Type B pancreatic cell (in vitro differentiated cells): ENCODE data around the gene STK17A. TPM values are rescaled to one million over a fixed set of nuclear protein-coding genes. Genes with fewer than 3 reads are reported as not detected.
"Not testable (repeated sequence)": the region's sequence is repeated elsewhere in the genome, so short reads cannot be mapped to it uniquely, and the experiment has no call there.

Experiments
- DNase-seq: peaks from one replicate; pipeline ENCODE4 v3.0.0; 2021; ENCODE audit warnings: mixed read lengths; ENCODE audit not compliant: unreplicated experiment; ENCODE audit errors: extremely low spot score
- H3K27ac Mint-ChIP-seq: 2 replicates; pipeline ENCODE4 v1.8.0; 2021; ENCODE audit warnings: mild to moderate bottlenecking, mixed read lengths
- H3K27me3 Mint-ChIP-seq: 2 replicates; pipeline ENCODE4 v1.8.0; 2021; ENCODE audit warnings: mixed read lengths
- H3K36me3 Mint-ChIP-seq: 2 replicates; pipeline ENCODE4 v1.8.0; 2021; ENCODE audit warnings: mixed read lengths
- H3K4me1 Mint-ChIP-seq: one replicate; pipeline ENCODE4 v1.8.0; 2021; ENCODE audit warnings: mixed read lengths; ENCODE audit not compliant: unreplicated experiment
- H3K4me3 Mint-ChIP-seq: 2 replicates; pipeline ENCODE4 v1.8.0; 2021; ENCODE audit warnings: mild to moderate bottlenecking, mixed read lengths
- H3K9me3 Mint-ChIP-seq: 2 replicates; pipeline ENCODE4 v1.8.0; 2021; ENCODE audit warnings: mixed read lengths
- CTCF ChIP-seq: fragments of 200-600 bp; sonication (generic); conservative IDR thresholded peaks from 2 replicates; pipeline ENCODE4 v1.5.0; 2021; ENCODE audit warnings: antibody characterized with exemption, mild to moderate bottlenecking
- total RNA-seq: library from RNA; stranded (reverse); gene quantifications from 2 replicates; pipeline ENCODE4 v1.2.1, GENCODE V29; 2021; ENCODE audit warnings: low replicate concordance

Gene STK17A
- total RNA-seq, 1 donor from 2014 or later, result 11.0 TPM

- no peak for DNase-seq
- H3K27ac Mint-ChIP-seq, result no peak overlapping the region
- no peak overlapping the region for H3K4me3 Mint-ChIP-seq
- no peaks in the 10 kb centered on the region for H3K4me1 Mint-ChIP-seq
- H3K9me3 Mint-ChIP-seq, result no peaks in the 10 kb centered on the region
- TF ChIP-seq CTCF, result no peak
- peaks cover 43% of the 10 kb centered on the region for H3K36me3 Mint-ChIP-seq
- no peaks in the 10 kb centered on the region for H3K27me3 Mint-ChIP-seq
These were observed 43.1 kb downstream of the STK17A start for GRCh38 chr7:43625980-43626379.

- Mint-ChIP-seq H3K4me1 (no peaks in the 10 kb centered on the region), H3K36me3 (peaks cover 44% of the 10 kb centered on the region), H3K27ac (no peak overlapping the region), H3K9me3 (no peaks in the 10 kb centered on the region), H3K27me3 (no peaks in the 10 kb centered on the region), H3K4me3 (no peak overlapping the region)
- DNase-seq, result no peak
- TF ChIP-seq CTCF, result no peak
These were observed 43.8 kb downstream of the STK17A start for GRCh38 chr7:43626695-43627094.

- H3K27ac Mint-ChIP-seq, DNase-seq, H3K4me1 Mint-ChIP-seq, H3K4me3 Mint-ChIP-seq, H3K9me3 Mint-ChIP-seq, H3K27me3 Mint-ChIP-seq: not testable (repeated sequence)
- H3K36me3 Mint-ChIP-seq, result peaks cover 48% of the 10 kb centered on the region
These were observed 44.9 kb downstream of the STK17A start for GRCh38 chr7:43627798-43628197.

GRCh38 chr7:43628431-43628830 is 45.5 kb downstream of the STK17A start:
- H3K4me3 Mint-ChIP-seq, result no peak overlapping the region
- H3K9me3 Mint-ChIP-seq, result no peaks in the 10 kb centered on the region
- peaks cover 52% of the 10 kb centered on the region for H3K36me3 Mint-ChIP-seq
- TF ChIP-seq CTCF, result no peak
- no peaks in the 10 kb centered on the region for H3K4me1 Mint-ChIP-seq
- no peak for DNase-seq
- no peak overlapping the region for H3K27ac Mint-ChIP-seq
- no peaks in the 10 kb centered on the region for H3K27me3 Mint-ChIP-seq

GRCh38 chr7:43629857-43630256 is 46.9 kb downstream of the STK17A start:
- no peak overlapping the region for H3K27ac Mint-ChIP-seq
- no peak for TF ChIP-seq CTCF
- H3K4me1 Mint-ChIP-seq, result no peaks in the 10 kb centered on the region
- H3K27me3 Mint-ChIP-seq, result no peaks in the 10 kb centered on the region
- peaks cover 53% of the 10 kb centered on the region for H3K36me3 Mint-ChIP-seq
- H3K9me3 Mint-ChIP-seq, result no peaks in the 10 kb centered on the region
- no peak overlapping the region for H3K4me3 Mint-ChIP-seq
- DNase-seq, result no peak

- H3K9me3 Mint-ChIP-seq, result no peaks in the 10 kb centered on the region
These were observed 47.6 kb downstream of the STK17A start for GRCh38 chr7:43630482-43630881.

More at GRCh38 chr7:43630482-43630881, 47.6 kb downstream of the STK17A start:
- no peak overlapping the region for H3K4me3 Mint-ChIP-seq
- H3K4me1 Mint-ChIP-seq, result no peaks in the 10 kb centered on the region
- peaks cover 55% of the 10 kb centered on the region for H3K36me3 Mint-ChIP-seq
- no peak overlapping the region for H3K27ac Mint-ChIP-seq
- no peak for TF ChIP-seq CTCF
- no peak for DNase-seq
- no peaks in the 10 kb centered on the region for H3K27me3 Mint-ChIP-seq
